Esophagus muscularis mucosa (tissue), 4 donors: ENCODE data around the gene CENPH.
"Not testable (repeated sequence)": the region's sequence is repeated elsewhere in the genome, so short reads cannot be mapped to it uniquely, and the experiment has no call there.

Experiments
- CTCF ChIP-seq, 3 experiments: fragments of 200-600 bp in 2 of 3; fragments of 450-650 bp in 1 of 3; sonication (generic) in 2 of 3; IDR thresholded peaks; one replicate each; pipeline ENCODE4 v1.5.1; 2017 to 2019; ENCODE audit warnings: antibody characterized with exemption in 3 of 3, mild to moderate bottlenecking in 2 of 3, moderate library complexity in 1 of 3
- EP300 ChIP-seq: sonication (generic); formaldehyde crosslinking; IDR thresholded peaks from one replicate; pipeline ENCODE4 v1.6.1; 2017; ENCODE audit warnings: antibody characterized with exemption
- POLR2A ChIP-seq: fragments of 450-650 bp; IDR thresholded peaks from one replicate; pipeline ENCODE4 v1.6.1; 2017; ENCODE audit warnings: antibody characterized with exemption, moderate library complexity, mild to moderate bottlenecking, low read depth
- POLR2AphosphoS5 ChIP-seq, 2 donors: sonication (generic); formaldehyde crosslinking; IDR thresholded peaks; one replicate each; pipeline ENCODE4 v1.6.1; 2017; ENCODE audit warnings: antibody characterized with exemption in 2 of 2

GRCh38 chr5:69148576-69148975, 40.8 kb upstream of the CENPH start:
- TF ChIP-seq CTCF (IDR thresholded peaks at IDR 0.05); POLR2A; EP300; POLR2AphosphoS5 (IDR thresholded peaks at IDR 0.05): not testable (repeated sequence)
